Adrenal gland (tissue), 5 donors: ENCODE results near the gene EFNA1.

Source experiments
- POLR2A ChIP-seq, 2 donors: fragments of 450-650 bp; IDR thresholded peaks; one replicate each; pipeline ENCODE4 v1.6.1; 2017; ENCODE audit warnings: antibody characterized with exemption in 2 of 2, mild to moderate bottlenecking in 2 of 2, moderate library complexity in 1 of 2
- TF ChIP-seq, protein P1 (sequence below), 6 experiments: fragments of 450-650 bp in 4 of 6; fragments of 200-600 bp in 2 of 6; sonication (generic) in 1 of 6; IDR thresholded peaks; 1 replicate in 5 of 6; 2 replicates in 1 of 6; pipeline versions ENCODE4 v1.5.1 to v1.8.0; 2016 to 2021; ENCODE audit warnings: antibody characterized with exemption in 6 of 6, mild to moderate bottlenecking in 2 of 6, moderate library complexity in 1 of 6
- donor health status: DM: no; HTN: no; CAD: no.

GRCh38 chr1:155141749-155142148 lies 14.1 kb downstream of the EFNA1 start:
- TF ChIP-seq, protein P1, sequence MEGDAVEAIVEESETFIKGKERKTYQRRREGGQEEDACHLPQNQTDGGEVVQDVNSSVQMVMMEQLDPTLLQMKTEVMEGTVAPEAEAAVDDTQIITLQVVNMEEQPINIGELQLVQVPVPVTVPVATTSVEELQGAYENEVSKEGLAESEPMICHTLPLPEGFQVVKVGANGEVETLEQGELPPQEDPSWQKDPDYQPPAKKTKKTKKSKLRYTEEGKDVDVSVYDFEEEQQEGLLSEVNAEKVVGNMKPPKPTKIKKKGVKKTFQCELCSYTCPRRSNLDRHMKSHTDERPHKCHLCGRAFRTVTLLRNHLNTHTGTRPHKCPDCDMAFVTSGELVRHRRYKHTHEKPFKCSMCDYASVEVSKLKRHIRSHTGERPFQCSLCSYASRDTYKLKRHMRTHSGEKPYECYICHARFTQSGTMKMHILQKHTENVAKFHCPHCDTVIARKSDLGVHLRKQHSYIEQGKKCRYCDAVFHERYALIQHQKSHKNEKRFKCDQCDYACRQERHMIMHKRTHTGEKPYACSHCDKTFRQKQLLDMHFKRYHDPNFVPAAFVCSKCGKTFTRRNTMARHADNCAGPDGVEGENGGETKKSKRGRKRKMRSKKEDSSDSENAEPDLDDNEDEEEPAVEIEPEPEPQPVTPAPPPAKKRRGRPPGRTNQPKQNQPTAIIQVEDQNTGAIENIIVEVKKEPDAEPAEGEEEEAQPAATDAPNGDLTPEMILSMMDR (IDR thresholded peaks at IDR 0.05) = no peak
- TF ChIP-seq POLR2A (IDR thresholded peaks at IDR 0.05) = no peak
